Fibroblast of upper back skin (primary cell): ENCODE measurements around the gene TRIM37.

ENCODE experiments used
- DNase-seq: peaks from one replicate; pipeline ENCODE4 v3.0.0-alpha.2; 2013

The TRIM37 gene

DNA sequence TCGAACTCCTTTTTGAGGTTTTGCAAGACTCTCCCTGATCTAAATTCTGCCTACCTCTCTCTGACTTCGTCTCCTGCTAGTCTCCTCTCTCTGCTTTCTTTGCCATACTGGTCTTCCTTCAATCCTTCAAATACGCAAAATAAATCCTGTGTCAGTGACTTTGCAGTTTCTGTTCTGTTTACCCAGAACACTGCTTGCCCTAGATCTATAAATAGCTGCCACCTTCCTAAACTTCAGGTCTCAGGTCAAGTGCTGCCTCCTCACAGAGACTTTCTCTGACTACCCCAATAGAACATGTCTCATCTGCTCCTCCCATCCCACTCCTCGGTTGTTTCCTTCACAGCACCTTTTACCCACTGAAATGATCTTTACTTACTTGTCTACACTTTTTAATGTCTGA, 78.9 kb downstream of the TRIM37 start:
- DNase-seq = no peak

DNA sequence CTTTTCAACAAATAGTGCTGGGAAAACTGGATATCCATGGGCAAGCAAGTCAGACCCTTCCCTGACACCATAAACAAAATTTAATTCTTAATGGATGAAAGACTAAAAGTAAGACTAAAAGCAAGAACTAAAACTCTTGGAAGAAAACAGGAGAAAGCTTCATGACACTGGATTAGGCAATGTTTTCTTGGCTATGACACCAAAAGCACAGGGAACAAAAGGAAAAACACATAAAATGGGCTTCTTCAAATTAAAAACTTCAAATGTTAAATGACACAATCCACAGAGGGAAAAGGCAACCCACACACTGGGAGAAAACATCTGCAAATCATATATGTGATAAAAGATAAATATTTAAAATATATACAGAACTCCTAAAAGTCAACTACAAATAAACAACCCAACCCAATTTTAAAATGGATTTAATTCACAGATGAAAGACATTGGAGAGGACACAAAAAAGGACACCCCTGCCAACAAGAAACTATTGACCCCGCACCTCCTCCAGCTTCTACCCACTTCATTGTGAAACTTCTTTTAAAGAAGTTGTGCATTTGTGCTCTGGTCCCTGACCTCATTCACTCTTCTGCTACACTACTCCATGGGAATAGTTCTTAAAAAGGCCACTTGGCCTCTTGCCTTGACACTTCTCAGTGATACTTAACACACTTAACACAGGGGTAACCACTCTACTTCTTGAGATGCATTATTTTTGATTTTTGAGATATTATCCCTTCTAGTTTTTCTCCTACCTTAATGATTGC, 80.3 kb downstream of the TRIM37 start:
- no peak for DNase-seq

DNA sequence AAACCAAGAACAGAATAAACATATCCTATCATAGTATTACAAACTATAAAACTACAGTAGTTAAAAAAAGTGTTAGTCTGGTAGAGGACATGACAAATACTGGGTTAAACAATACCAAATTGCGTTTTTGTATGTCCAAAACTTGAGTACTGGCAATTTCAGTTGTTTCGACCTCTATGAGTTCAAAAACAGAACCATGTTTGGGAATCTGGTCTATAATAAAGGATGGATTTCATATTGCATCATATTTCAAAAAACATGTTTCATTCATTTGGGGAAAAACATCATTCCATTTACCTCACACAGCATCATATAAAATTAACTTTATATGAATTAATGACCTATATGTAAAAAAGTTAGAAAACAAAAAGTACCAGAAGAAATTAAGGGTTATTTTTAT, 81.8 kb downstream of the TRIM37 start:
- DNase-seq = no peak

DNA sequence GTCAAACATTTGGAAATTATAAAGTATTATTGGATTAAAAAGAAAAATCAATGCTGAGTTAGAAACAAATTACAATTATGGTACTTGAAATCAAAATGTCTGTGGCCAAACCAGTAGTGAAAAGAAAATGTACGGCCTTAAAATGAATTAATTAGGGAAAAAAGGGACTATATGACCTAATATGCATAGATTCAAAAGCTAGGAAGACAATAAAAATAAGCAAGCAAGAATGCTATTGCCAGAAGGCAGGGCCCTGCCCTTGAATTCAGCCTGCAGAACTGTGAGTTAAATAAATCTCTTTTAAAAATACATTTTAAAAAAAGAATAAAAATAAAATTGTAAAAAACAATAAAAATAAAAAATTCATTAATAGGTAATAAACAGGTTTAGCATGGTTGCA, 88.7 kb downstream of the TRIM37 start:
- DNase-seq = no peak

DNA sequence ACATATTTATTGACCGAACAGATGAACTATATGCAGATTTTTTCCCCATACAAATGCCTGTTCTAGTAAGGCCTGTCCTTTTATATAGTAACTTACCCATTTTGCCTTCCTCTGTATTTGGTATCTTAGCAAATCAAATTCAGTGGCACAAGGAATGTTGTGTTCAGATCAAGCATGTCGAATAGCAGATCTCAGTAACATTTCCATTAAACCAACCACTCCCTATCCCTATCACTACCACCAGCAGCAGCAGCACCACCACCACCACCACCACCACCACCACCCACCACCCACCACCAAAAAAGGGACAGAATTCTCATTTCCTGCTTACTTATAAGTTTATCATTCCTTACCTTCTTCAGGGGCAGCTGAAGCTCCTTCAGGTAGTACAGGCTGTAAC, 94.7 kb downstream of the TRIM37 start:
- DNase-seq = no peak

DNA sequence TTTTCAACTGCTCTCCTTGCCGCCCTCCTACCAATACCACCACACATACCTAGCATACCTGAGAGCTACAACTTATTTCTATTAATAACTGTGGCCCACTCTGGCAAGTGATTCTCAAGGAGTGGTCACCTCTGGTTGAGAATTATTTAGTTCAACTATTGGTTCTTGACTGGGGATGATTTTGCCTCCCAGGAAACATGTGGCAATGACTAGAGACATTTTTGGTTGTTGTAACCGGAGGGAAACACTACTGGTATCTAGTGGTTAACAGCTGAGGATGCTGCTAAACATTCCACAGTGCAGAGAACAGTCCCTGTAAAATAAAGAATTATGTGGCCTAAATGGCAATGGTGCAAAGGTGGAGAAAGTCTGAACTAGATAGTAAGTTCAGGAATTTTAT, 96.7 kb downstream of the TRIM37 start:
- peak; percentile 13 for DNase-seq

DNA sequence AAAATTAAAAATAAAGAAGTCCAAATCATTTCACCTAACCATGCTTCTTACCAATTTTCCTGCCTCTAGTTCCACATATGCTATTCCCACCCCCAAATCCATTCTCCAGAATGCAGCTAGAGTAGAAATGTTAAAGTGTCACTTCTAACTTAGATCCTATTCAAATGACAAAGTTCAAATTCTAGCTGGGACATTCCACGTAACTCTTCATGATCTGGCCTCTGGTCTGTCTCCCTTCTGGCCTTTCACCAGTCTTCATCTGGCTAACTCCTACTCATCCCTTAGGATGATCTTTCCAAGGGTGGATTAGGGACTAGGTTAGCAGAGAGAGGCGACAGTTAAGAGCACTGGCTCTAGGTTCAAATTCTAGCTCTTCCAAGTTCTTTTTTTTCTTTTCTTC, 97.9 kb downstream of the TRIM37 start:
- no peak for DNase-seq

DNA sequence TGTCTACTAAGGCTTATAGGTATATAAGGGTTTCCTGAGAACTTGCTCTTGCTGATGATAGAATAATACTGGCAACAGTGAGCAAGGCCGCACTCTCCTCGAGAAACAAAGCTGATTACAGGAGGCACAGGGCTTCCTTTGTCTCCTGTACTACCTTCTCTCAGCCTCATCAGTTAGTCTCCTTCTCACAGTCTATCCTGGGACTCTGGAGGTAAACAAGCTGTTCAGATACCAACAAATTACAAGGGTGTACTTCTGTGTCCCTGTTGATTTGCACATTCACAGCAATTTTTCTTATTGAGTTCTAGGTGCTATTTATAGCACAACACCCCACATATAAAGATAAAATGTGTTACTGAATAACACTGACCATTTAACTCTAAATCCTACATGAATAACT, 98.7 kb downstream of the TRIM37 start:
- DNase-seq = no peak

DNA sequence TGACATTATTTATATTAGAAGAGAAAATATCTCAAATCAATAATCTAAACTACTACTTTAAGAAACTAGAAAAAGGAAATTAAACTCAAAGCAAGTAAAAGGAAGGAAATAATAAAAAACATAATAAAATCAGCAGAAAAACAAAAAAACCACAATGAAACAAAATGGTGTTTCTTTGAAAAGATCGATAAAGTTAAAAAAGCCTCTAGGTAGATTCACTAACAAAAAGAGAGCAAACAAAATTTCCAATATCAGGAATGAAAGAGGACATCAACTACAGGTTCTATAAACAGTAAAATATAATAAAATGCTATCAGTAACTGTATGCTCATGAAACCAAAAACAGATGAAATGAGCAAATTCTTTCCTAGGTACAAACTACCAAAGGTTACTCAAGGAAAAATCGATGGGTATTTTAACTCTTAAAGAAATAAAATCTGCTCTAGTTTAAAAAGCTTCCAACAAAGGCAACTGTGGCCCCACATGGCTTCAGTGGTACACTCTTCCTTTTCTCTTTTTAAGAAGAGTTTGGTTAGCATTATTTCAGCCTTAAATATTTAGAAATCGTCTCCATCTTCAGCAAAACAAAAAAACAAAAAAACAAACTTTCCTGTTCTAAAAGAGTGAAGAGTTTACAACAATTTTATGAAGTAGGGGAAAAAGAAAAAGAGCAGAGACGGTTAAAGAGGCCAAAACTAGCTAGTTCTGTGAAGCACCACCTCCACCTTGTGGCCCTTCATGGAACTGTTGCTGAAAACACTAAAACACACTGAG, 102.2 kb downstream of the TRIM37 start:
- peak; percentile 48 for DNase-seq

DNA sequence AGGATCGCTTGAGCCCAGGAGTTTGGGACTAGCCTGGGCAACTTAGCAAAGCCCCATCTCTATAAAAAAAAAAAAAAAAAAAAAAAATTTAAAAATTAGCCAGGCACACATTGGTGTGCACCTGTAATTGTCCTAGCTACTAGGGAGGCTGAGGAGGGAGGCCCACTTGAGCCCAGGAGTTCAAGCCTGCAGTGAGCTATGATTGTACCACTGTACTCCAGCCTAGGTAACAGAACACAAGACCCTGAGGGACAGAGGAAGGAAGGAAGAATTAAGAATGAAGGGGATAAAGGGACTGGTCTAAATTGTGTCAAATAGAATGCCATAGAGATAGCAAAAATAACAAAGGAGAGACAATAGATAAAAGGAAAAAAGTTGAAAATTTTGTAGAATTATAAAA, 102.8 kb downstream of the TRIM37 start:
- DNase-seq = no peak

DNA sequence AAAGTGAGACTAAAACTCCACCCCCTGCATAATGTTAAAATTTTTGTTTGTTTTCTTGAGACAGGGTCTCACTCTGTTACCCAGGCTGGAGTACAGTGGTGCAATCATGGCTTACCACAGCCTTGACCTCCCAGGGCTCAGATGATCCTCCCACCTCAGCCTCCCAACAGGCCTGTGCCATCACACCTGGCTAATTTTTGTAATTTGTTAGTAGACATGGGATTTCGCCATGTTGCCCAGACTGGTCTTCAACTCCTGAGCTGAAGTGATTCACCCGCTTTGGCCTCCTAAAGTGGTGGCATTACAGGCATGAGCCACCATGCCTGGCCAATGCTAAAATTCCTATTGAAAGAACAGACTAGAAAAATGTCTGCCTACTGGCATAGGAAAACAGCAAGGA, 103.8 kb downstream of the TRIM37 start:
- DNase-seq = no peak

DNA sequence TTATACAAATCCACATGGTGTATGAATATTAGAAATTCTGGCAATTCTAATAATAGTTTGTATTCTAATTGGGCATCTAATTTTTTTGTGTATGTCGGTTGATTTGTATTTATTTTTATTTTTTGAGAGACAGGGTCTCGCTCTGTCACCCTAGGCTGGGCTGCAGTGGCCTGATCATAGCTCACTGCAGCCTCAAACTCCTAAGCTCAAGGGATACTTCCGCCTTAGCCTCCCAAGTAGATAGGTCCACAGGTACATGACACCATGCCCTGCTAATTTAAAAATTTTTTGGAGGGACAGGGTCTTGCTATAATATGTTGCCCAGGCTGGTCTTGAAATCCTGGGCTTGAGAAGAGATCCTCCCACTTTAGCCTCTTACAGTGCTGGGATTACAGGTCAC, 104.6 kb downstream of the TRIM37 start:
- DNase-seq = no peak

DNA sequence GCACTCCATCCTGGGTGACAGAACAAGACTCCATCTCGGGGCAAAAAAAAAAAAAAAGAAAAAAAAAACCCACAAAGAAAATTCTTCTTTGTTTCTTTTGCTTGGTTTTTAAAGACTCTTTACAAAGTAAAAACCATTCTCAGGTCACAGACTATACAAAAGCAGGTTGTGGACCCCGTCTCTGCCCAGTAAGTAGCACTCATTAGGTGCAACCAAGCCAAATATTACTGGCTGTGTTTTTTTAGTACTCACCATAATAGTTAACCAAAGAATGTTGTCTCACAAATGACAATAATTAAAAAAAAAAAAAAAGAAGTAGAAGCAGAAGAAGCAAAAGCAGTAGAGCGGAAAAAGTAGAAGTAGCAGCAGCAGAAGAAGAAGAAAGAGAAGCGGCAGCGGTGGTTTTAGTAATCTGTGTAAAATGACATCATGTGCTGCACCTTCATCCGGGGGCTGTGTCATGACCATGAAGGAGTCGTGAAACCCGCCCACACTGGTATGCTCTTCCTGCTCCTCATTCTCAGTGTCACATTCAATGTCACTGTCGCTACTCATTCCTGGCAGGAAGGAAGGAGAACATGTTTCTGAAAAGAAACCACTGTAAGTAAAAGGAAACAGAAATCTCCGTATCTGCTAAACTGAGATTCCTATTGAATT, 105.4 kb downstream of the TRIM37 start:
- peak; percentile 27 for DNase-seq

DNA sequence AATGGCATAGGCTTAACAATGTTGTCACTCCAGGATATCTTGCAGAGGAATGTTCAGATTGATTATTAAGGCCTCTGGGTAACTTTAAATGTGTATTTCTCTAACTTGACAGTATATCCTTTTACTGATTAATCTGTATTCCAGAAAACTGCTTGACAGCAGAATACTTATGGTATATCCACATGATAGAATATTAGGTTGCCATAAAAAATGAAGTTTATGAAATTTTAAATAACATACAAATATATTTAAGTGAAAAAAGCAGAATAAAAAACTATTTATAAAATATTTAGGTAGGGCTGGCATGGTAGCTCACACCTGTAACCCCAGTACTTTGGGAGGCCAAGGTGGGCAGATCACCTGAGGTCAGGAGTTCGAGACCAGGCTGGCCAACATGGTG, 106.7 kb downstream of the TRIM37 start:
- no peak for DNase-seq

DNA sequence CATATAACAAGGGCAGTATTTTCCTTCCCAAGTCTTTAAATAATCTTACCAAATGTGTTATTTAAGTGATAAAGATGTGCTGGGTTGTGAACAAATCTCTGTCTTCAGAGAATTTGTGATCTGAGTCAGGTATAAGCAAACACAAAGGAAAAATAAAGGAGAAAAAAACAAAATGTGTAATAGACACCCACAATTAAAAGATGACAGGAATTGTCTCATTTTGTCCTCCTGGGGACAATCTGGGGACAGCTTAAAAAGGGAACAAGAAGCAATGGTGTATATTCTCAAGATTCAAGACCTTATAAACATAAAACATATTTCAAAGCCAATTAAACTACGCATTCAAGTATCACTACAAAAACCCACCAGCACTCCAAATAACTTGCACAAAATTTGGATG, 107.2 kb downstream of the TRIM37 start:
- DNase-seq = no peak

DNA sequence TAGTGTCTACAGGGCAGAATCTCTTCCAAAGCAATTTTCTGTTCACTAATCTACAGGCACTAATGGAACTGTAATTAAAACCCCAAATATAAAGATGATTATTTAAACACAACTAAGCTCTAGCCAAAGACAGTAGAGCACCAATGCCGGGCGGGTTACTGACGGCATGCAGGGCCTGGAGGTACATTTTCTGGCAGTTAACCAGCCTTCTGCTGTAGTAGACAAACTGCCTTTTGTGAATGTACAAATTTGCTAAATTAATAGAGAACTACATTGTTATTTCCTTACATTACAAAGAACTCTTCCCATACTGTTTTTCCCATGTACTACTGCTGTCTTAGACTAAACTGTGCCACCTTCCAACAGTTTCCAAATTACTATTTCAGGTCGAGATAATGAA, 107.8 kb downstream of the TRIM37 start:
- no peak for DNase-seq

DNA sequence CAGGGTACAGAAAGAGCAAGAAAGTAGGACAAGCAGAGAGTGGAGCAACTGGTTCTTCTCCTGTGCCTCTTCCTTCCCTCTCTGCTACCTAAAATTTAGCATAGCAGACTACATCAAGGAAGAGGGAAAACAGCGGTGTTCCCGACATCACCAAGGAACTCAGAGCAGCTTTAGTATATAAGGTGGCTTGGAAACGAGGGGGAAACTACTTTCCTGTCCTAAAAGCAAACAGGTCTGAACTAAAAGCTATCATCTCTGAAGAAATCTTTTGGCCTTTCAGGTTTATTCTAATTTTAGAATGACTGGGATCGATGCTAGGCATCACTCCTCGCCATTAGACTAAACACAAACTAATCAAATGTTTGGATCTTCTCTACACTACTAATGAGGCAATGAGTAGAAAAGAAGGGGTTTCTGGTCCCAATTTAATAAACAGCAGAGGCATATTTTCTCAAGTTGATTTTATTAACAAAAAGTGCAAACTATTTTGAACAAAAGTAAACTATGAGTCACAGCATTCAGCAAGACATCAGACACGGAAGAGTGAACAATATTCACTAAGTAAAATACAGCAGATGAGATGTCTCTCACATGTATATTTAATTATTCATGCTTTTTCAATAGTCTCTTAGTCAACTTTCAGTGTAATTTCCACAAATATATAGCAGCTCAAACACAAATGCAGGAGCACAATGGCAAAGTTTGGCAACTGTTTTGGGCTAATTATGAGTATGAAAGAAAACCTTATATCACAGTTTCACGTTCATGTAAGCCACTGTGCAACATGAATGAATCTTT, 108.7 kb downstream of the TRIM37 start:
- DNase-seq = no peak

DNA sequence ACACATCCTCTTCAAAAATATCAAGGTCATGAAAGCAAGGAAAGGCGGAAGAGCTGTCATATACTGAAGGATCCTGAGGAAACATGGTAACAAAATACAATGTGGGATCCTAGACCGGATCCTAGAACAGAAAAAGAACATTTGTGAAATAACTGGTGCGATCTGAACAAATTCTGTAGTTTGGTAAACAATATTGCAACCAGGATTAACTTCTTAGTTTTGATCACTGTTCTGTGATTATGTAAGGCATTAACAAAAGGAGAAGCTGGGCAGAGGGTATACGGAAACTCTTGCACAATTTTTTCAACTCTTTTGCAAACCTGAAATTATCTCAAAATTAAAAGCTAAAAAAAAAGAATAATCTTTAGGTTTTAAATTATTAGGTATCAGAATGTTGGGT, 109.7 kb downstream of the TRIM37 start:
- no peak for DNase-seq

DNA sequence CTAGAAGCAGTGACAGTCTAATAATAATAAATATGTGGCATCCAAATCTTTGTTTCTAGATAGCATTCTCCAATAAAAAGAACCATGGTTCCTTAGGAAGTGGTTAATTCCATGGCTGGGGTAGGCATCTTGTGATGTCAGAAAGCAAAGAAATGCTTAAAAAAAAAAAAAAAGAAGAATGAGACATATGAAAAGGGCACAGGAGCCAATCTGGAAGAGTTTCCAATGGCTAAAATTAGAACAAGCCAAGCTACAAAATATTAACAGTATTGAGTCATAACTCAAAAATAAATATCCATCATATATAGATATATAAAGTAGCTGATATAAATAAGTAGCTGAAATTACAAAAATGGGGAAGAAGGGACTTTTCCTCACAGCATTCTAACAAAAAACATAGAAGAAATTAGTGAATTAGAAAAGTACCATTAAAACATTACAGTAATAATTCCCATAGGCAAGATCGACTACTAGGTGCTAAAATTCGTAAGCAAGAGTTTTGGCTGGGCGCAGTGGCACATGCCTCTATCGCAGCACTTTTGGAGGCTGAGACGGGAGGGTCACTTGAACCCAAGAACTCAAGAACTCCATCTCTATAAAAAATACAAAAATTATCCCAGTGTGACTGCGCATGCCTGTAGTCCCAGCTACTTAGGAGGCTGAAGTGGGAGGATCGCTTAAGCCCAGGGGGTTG, 111.3 kb downstream of the TRIM37 start:
- peak; percentile 47 for DNase-seq

DNA sequence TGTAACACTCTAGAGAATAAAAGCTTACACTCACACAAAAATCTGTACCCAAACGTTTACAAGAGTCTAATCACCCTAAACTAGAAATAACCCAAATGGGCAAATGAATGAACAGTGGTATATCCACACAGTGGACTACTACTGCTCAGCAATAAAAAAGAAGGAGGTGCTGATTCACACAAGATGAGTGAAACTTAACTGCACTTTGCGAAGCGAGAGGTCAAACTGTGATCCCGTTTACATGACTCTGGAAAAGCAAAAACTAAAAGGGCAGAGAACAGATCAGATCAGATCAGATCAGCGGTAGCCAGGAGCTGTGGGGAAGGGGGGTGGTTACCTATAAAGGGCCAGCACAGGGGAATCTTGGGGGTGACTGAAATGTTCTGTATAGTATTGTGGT, 113.4 kb downstream of the TRIM37 start:
- DNase-seq = no peak

DNA sequence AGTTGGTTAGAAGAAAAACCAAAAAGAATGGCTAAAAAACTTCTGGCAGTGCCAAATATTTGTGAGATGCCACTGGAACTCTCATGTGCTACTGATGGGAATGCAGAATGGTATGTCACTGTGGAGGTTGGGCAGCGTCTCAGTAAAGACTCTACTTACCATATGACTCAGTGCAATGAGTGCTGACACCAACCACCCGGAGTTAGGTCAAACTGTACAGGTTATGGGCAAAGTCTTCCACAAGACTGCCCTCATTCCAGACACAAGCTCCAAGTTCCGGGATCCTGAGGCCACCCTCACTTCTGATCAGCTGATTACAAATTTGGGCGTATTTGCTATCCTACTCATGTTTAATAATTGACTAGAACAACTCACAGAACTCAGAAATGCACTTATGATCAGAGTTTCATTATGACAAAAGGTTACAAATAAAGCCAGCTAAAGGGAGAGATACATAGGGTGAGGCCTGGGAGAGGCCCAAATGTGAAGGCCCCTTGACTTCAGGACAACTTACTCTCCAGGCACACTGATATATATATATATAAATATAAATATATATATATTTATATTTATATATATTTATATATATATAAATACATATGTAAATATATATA, 114.9 kb downstream of the TRIM37 start:
- peak; percentile 63 for DNase-seq

DNA sequence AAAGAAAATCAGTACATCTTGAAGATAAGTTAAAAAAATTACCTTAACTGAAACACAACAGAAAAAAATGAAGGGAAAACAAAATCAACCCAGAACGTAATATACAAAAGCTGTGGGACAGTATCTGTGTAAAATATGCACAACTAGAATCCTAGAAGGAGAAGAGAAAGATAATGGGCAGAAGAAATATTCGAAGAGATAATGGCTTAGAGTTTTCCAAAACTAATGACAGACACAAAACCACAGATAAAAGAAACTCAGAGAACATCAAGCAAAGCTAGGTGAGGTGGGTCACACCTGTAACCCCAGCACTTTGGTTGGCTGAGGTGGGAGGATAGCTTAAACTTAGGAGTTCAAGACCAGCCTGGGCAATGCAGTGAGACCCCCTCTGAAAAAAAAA, 117.1 kb downstream of the TRIM37 start:
- no peak for DNase-seq
